HG03439 (cell line): Measurements from ENCODE around the gene IRF2.

Source experiments
- ATAC-seq: cut with Tn5 transposase; IDR thresholded peaks from one replicate; pipeline ENCODE4 v1.9.1; 2021; ENCODE audit warnings: mild to moderate bottlenecking, moderate library complexity; ENCODE audit not compliant: unreplicated experiment

Gene IRF2

DNA sequence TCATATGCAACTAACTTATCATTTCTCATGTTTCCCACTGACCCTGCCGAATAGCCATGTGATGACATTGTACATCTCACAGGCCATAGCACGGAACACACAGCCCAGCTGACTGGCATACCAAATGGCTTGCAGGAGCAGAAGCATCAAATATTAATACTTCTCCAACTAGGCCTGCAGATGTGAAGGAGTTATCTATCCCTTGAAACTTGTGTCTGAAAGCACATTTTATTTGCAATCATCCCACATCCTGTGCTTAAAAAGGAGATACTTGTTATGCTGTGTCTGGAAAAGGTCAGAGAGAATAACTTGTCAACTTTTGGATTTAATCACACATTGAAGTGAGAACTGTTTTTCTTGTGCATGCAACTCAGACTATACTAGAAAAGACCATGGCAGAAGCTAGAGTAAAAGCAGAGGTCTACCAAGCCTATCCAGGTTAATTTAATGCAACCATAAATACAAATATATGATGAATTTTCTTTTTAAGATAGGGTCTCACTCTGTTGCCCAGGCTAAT, 100.4 kb downstream of the IRF2 start:
- ATAC-seq = no peak

DNA sequence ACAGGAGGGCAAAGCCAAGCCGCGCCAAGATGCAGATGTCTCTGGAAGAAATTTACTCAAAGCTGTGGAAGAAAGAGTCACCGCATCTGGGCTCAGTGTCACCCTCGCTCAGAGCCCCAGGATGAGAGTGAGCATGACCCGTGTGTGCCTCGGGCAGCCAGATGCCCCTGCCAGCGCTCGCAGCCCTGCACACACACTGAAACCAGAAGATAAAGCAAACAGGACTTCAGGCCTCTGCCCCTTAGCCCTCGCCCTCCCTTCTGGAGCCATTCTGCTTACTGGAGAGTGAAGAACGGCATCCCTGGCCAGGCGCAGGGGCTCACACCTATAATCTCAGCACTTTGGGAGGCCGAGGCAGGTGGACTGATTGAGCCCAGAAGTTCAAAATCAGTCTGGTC, 103.0 kb downstream of the IRF2 start:
- no peak for ATAC-seq

GRCh38 chr4:184370711-184371389, 103.5 kb downstream of the IRF2 start:
- ATAC-seq = no peak

DNA sequence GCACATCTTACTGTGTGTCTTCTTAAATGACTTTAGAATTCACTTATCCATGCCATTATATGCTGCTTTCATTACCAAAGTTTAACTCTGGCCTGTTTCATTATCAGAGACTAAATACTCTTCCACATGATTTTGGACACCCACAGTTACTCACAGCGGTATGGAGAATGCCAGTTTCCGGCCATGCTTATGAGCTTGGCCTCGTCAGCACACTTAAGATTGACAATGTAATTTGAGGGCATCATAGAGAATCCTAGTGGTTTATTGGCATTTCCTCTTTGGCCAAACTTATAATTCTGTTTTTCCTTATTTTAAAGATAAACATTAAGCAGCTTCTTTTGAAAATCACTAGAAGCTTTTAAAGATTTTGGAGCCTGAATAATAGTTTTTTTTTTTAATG, 104.5 kb downstream of the IRF2 start:
- ATAC-seq = no peak

DNA sequence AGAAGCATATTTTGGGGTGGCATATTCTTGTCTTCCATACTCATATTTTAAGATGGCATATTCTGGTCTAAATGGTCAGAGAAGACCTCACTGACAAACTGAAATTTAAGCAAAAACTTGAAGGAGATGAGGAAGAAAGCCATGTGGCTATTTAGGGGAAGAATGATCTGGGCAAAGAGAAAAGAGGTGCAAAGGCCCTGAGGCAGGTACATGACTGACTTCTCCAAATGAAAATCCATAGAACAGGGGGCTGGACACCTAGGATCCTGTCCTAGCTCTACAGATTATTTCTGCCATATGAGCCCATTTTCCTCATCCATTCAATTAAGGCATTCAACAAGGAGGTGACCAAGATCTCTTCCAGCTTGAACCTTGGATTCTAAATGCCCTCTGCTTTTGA, 105.6 kb downstream of the IRF2 start:
- ATAC-seq = no peak

- ATAC-seq = no peak
Measured at GRCh38 chr4:184368290-184368689, 106.1 kb downstream of the IRF2 start.

DNA sequence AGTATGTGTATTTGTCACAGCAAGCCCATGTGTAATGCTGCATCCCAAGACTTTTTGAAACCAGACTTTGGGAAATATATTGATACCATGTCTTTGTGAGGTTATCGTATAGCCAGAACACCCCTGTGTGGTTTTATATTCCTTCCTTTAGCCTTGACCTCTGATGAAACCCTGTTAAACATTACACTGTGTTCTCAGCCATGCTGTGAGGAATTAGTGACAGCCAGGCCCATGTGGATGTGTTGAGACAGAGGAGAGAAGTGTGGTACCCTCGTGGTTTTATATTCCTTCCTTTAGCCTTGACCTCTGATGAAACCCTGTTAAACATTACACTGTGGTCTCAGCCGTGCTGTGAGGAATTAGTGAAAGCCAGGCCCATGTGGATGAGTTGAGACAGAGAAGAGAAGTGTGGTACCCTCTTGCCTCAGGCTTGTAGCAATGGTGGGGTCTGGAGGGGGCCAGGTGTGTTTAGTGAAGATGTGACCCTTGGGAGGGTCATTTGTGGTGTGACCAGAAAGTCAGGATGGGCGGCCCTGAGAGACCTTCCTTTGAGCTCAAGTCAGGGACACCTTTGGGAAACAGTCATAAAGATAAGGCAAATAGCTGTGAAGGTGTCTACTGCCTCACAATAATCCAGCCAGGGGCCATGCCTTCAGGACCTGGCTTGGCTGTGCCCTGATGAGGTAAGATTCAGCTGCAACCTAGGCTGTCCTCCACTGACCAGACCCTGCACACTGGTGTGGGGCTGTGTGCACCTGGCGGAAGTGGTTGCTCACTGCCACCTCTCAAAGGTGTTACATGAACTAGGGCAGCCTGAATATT, 110.0 kb downstream of the IRF2 start:
- no peak for ATAC-seq

GRCh38 chr4:184363258-184363657, 111.1 kb downstream of the IRF2 start:
- no peak for ATAC-seq

DNA sequence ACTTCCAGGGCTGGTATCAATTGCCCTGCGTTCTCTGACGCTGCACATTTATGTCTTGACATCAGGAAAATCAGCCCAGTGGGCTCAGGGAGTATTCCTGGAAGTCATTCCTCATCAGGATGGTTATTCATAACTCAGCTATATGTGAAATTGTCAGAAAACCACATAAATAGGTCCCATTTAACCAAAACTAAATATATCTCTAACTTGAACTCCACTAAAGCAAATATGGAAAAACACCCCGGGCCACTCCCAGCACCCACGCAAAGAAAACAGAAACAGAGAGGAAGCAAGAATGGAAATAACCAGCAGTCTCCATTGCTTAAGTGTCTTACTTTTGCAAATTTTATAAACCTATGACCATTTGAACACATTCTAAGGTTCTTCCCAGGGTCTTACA, 112.0 kb downstream of the IRF2 start:
- ATAC-seq = no peak

DNA sequence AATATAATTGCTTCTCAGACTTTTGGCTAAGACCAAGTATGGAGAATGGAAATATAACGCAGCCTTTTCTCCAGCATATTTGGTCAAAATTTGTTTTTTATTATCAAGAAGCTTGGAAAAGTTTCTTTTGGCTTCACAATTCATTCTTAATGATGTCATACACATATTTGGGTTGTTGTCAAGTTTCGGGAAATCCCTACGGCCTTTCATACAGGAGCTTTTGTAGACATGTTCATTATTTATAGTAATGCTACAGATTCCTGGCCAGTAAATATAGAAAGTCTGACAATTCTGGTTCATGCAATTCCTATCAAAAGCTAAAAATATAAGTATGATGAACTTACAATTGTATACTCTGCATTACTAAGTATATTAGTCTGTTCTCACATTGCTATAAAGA, 112.9 kb downstream of the IRF2 start:
- no peak for ATAC-seq

DNA sequence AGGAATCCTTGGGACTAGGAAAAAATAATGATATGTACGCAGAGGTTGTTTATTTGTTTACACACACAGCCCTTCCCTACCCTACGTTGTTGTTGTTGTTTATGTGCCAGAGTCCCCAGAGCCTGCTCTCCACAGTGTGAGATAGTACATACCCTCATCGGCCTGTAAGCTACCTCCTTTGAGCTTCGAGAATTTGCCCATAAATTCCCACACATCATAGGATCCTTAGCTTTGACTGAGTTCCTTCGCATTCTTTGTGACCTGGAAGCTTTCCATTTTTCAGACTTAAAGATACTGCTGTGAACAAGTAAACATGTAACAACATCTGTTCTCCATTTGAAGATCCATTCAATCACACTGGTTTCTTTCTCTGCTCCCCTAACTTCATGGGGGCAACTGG, 114.5 kb downstream of the IRF2 start:
- ATAC-seq = no peak

GRCh38 chr4:184358521-184359232, 115.7 kb downstream of the IRF2 start:
- ATAC-seq = no peak

DNA sequence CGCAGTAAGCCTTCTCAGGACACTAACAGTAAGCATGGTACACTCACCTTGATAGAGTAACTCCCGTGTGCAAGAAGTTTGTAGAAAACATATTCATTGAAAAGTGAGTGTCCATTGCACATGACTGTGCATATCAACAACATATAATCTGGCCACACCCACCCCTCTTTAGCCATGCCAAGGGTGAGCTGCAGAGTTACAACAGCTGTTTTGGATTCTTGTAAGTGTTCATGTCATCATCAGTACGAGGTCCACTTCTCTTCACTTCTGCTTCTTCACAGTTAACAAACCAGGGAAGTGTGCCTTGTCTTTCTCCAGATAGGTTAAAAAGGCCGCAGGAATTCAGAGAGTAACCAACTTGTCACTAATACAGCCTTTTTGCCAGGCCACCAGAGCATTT, 116.6 kb downstream of the IRF2 start:
- ATAC-seq = no peak

GRCh38 chr4:184357165-184357564, 117.2 kb downstream of the IRF2 start:
- ATAC-seq = no peak

DNA sequence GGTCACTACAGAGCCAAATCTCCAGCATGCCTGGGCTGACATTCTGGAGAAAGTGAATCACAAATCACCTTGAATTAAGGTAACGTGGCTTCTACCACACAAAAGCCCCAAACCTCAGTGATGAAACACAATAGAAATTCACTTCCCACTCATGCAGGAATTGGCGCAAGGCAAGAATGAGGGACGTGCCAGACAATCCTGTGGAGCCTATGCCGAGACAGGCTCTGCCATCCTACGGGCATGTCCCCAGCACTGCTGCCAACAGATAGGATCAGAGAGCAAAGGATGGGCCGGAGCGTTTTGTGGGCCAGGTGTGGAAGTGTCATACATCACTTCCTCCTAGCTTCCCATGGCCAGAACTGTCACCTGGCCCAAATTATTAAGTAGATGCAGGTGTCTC, 118.0 kb downstream of the IRF2 start:
- ATAC-seq = no peak

DNA sequence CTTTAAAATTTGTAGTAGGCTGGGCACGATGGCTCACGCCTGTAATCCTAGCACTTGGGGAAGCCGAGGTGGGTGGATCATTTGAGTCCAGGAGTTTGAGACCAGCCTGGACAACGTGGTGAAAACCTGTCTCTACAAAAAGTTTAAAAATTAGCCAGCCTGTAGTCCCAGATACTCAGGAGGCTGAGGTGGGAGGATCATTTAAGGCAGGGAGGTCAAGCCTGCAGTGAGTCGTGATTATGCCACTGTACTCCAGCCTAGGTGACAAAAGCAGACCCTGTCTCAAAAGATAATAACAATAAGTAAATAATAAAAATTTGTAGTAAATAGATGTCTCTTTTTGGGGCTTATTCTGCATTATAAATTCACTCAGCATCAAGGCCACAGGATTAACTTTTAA, 118.5 kb downstream of the IRF2 start:
- ATAC-seq = no peak

DNA sequence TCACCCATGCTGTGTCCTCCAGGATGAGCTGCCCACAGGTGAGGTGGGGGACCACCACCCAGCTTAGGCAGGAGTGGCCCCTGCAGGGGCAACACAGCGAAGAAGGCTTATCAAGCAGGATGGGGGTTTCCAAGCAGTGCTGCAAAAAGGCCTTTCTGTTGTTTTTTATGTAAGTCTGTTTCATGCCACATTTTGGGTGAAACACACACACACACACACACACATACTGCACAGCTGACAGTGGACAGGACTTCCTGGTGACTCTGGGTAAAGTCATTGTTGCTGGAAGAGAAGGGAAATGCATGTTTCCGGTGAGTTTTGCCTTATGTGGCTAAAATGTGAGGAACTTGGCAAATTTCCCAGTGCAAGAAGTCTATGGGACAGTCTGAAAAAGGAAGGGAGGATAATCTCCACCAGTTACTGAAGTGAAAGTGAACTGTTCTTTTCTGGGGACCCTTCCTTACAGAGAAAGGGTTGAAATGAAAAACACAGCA, 119.2 kb downstream of the IRF2 start:
- no peak for ATAC-seq

GRCh38 chr4:184352891-184353290, 121.5 kb downstream of the IRF2 start:
- ATAC-seq = no peak

DNA sequence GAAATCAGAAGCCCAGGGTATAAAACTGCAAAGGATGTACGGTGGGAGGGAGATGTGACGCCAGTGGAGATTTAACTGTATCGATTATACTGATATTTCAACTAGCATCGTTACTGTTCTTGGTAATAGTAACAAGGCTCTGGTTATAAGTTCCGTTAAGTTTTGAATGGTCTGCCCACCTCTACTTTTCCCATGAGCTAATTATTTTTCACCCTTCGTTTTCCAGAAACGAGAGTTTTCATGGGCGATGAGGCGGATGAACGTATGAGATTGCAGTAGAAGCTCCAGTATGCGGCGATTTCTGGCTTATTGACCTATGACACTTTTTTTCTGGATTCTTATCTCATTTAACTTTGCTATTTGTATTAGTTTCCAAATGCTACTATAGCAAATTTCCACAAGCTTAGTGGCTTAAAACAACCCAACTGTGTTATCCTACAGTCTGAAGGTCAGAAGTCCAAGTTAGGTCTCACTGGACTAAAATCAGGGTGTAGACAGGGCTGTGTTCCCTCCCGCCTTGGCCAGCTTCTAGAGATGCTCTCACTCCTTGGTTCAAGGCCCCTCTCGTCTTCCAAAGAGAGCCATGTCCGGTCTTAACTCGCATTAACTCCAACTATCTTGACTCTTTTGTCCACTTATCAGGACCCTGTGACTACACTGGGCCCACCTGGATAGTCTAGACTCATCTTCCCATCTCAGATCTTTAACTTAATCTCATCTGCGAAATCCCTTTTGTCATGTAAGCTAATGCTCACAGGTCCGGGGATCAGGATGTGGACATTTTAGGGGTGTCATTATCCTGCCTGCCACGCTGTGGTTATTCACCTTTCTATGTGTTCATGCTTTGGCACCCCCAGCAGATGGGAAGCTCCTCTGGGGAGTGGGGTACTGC, 122.5 kb downstream of the IRF2 start:
- no peak for ATAC-seq

DNA sequence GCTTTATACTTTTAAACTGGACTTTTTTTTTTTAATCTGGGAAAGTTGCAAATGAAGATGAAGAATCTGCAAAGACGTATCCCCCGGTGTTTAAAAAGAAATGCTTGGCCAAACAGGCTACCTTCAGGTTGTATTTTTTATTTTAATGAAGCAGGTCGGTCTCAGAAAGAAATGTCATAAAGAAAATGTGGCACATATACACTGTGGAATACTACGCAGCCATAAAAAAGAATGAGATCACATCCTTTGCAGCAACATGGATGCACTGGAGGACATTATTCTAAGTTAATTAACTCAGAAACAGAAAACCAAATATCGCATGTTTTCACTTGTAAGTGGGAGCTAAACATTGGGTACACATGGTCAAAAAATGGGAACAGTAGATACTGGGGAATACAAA, 123.4 kb downstream of the IRF2 start:
- no peak for ATAC-seq
